ENCODE data around the gene RANBP17. TPM values are rescaled to one million over a fixed set of nuclear protein-coding genes. Genes with fewer than 3 reads are reported as not detected.

The RANBP17 gene
- total RNA-seq, 1 donor from 2014 or later = 0.96 TPM

DNA sequence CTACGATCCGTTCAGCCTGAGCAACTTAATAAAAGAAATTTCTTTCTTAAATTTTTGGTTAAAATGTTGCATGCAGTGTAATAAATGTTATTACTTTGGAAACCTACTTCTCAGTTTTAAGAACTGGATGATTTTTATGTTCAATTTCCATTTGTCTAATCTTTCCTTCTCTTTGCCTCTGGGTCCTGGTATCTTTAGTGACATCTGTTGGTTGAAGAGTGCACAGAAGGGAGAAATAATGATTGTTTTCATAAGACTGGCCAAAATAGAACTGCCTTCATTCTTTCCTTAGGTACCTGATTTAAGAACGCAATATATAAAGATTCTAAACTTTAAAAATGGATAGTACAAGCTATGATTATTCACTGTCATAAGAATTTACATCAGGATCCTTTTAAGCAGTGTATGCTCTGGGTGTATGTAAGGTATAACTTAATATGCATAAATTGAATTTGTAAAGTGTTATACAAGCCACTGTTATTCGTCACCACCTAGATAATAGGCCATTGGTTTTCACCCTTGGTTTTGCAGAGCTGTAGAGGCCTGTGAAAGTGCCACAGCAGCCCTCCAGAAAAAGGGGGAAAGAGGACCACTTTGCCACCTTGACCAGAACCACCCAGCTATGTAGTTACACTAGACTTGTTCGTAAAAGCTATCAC lies 364.4 kb downstream of the RANBP17 start:
- TF ChIP-seq, protein P1, sequence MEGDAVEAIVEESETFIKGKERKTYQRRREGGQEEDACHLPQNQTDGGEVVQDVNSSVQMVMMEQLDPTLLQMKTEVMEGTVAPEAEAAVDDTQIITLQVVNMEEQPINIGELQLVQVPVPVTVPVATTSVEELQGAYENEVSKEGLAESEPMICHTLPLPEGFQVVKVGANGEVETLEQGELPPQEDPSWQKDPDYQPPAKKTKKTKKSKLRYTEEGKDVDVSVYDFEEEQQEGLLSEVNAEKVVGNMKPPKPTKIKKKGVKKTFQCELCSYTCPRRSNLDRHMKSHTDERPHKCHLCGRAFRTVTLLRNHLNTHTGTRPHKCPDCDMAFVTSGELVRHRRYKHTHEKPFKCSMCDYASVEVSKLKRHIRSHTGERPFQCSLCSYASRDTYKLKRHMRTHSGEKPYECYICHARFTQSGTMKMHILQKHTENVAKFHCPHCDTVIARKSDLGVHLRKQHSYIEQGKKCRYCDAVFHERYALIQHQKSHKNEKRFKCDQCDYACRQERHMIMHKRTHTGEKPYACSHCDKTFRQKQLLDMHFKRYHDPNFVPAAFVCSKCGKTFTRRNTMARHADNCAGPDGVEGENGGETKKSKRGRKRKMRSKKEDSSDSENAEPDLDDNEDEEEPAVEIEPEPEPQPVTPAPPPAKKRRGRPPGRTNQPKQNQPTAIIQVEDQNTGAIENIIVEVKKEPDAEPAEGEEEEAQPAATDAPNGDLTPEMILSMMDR (IDR thresholded peaks at IDR 0.05) = no peak
- Histone ChIP-seq H3K9me3 (no peaks in the 10 kb centered on the region), H3K36me3 (no peaks in the 10 kb centered on the region), H3K27me3 (no peaks in the 10 kb centered on the region), H3K4me1 (no peaks in the 10 kb centered on the region), H3K27ac (no peak overlapping the region), H3K4me3 (no peak overlapping the region)
- DNase-seq (ENCODE audit: low spot score in 2 of 2) = no peak
- intact Hi-C loops (cut with DNase I) = no loop called here

DNA sequence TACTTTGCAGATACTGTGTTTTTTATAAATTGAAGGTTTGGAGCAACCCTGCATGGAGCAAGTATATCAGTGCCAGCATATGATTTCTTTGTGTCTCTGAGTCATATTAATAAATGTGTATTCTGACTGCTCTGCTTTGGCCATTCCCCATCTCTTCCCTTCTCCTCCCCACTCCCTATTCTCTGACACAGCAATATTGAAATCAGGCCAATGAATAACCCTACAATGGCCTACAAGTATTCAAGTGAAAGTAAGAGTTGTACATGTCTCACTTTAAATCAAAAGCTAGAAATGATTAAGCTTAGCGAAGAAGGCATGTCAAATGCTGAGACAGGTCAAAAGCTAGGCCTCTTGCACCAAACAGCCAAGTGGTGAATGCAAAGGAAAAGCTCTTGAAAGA lies 365.0 kb downstream of the RANBP17 start:
- TF ChIP-seq, protein P1 (IDR thresholded peaks at IDR 0.05) = no peak
- H3K27me3 ChIP-seq = no peaks in the 10 kb centered on the region
- no peaks in the 10 kb centered on the region for H3K9me3 ChIP-seq
- H3K4me1 ChIP-seq = no peaks in the 10 kb centered on the region
- H3K27ac ChIP-seq = no peak overlapping the region
- intact Hi-C loops (cut with DNase I) = no loop called here
- DNase-seq (ENCODE audit: low spot score in 2 of 2) = no peak
- no peaks in the 10 kb centered on the region for H3K36me3 ChIP-seq
- no peak overlapping the region for H3K4me3 ChIP-seq

DNA sequence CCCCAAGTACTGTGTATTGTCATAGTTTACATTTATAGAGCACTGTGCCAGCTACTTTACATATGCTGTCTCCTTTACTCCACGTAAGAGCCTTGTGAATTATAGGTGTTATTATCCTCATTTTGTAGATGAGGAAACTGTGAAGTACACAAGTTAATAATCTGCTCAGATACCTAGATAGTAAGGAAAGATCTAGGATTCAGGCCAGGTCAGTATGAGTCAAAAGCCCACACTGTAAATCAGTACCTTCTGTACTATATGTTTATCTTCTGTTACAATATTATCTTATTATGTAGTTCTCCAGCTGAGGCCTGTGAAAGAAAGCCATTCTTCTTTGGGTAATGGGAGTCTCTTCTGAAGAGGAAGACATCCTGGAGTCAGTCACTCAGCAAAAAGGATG lies 374.8 kb downstream of the RANBP17 start:
- H3K27me3 ChIP-seq = no peaks in the 10 kb centered on the region
- H3K27ac ChIP-seq = no peak overlapping the region
- no peaks in the 10 kb centered on the region for H3K36me3 ChIP-seq
- no peak for DNase-seq (ENCODE audit: low spot score in 2 of 2)
- no peak overlapping the region for H3K4me3 ChIP-seq
- intact Hi-C loops (cut with DNase I) = no loop called here
- no peaks in the 10 kb centered on the region for H3K9me3 ChIP-seq
- TF ChIP-seq, protein P1 (IDR thresholded peaks at IDR 0.05) = no peak
- H3K4me1 ChIP-seq = no peaks in the 10 kb centered on the region

DNA sequence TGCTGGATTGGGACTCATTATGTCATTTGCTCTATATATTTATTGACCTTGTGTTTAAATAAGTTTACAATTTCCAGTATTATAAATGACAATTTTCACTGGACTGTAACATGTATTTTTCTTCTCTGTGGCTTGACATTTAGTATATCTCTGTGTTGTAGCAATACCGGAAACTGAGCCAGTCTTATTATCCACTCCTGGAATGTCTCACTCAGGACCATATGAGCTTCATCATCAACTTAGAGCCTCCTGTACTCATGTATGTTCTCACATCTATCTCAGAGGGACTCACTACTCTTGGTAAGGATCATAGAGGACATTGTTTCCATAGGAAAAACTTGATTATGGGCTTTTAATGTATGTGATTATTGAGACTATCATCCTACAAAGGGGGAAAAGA lies 380.7 kb downstream of the RANBP17 start:
- Histone ChIP-seq H3K27me3 (no peaks in the 10 kb centered on the region), H3K36me3 (no peaks in the 10 kb centered on the region), H3K4me3 (no peak overlapping the region), H3K27ac (no peak overlapping the region), H3K4me1 (no peaks in the 10 kb centered on the region), H3K9me3 (no peaks in the 10 kb centered on the region)
- no peak for DNase-seq (ENCODE audit: low spot score in 2 of 2)
- TF ChIP-seq, protein P1 (IDR thresholded peaks at IDR 0.05) = no peak
- intact Hi-C loops (cut with DNase I) = no loop called here

DNA sequence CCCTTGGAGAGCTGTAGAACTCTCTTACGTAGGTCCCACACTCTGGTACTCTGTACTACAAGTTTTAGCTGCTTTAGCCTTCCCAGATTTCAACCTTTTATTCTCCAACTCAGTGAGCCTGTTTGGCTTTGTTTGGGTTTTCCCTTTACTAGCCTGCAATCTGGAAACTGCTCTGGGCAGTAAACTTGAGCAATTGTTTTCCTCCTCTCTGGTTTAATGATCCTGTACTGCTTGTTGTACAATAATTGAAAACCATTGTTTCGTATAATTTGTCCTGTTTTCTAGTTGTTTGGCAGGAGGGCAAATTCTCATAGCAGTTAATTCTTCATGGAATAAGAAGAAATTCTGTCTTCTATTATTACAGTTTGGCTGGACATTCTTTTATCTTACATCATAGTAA lies 384.4 kb downstream of the RANBP17 start:
- H3K36me3 ChIP-seq = no peaks in the 10 kb centered on the region
- DNase-seq (ENCODE audit: low spot score in 2 of 2) = no peak
- no peaks in the 10 kb centered on the region for H3K27me3 ChIP-seq
- no peak overlapping the region for H3K4me3 ChIP-seq
- peaks cover 0 to 10% of the 10 kb centered on the region in 2 donors for H3K9me3 ChIP-seq
- no peaks in the 10 kb centered on the region for H3K4me1 ChIP-seq
- H3K27ac ChIP-seq = no peak overlapping the region
- TF ChIP-seq, protein P1 (IDR thresholded peaks at IDR 0.05) = no peak
- intact Hi-C loops (cut with DNase I) = no loop called here

DNA sequence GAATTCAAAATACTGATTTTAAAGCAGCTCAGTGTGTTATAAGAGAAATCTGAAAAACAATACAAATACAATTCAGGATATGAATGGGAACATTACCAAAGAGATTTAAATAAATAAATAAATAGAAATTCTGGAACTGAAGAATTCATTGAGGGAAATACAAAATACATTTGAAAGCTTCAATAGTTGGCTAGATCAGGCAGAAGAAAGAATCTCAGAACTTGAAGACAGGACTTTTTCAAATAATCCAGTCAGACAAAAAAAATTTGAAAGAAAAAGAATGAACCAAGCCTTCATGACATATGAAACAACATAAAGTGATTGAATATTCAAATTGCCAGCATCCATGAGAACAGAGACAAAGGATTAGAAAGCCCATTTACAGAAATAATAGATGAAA lies 387.6 kb downstream of the RANBP17 start:
- Histone ChIP-seq H3K4me3 (no peak overlapping the region), H3K4me1 (no peaks in the 10 kb centered on the region), H3K27me3 (no peaks in the 10 kb centered on the region), H3K9me3 (peaks cover 0 to 10% of the 10 kb centered on the region in 2 donors), H3K36me3 (no peaks in the 10 kb centered on the region), H3K27ac (no peak overlapping the region)
- intact Hi-C loops (cut with DNase I) = no loop called here
- TF ChIP-seq, protein P1 (IDR thresholded peaks at IDR 0.05) = no peak
- no peak for DNase-seq (ENCODE audit: low spot score in 2 of 2)

All from ascending aorta (tissue), 2 donors.